Upper lobe of left lung (tissue), 6 donors: Measurements from ENCODE around the gene TSPEAR. TPM values are rescaled to one million over a fixed set of nuclear protein-coding genes. Genes with fewer than 3 reads are reported as not detected.

Experiments
- ATAC-seq, 2 donors: fragments of 200-7000 bp; cut with Tn5 transposase; one replicate each; pipeline ENCODE4 v1.9.1; 2022; ENCODE audit warnings: mild to moderate bottlenecking in 2 of 2, moderate library complexity in 2 of 2; ENCODE audit not compliant: low FRiP score in 2 of 2
- DNase-seq, 2 donors: peaks; one replicate each; pipeline ENCODE4 v3.0.0-alpha.2; 2019 to 2020
- H3K27ac ChIP-seq, 4 donors: fragments of 200-600 bp; sonication (generic); one replicate each; pipeline ENCODE4 v1.5.1; 2016 to 2019
- H3K27me3 ChIP-seq, 4 donors: fragments of 200-600 bp; sonication (generic); one replicate each; pipeline ENCODE4 v1.5.1; 2017 to 2019
- H3K36me3 ChIP-seq, 4 donors: fragments of 200-600 bp; sonication (generic); one replicate each; pipeline ENCODE4 v1.5.1; 2016 to 2019
- H3K4me1 ChIP-seq, 4 donors: fragments of 200-600 bp; sonication (generic); one replicate each; pipeline ENCODE4 v1.5.1; 2018 to 2019
- H3K4me3 ChIP-seq, 4 donors: fragments of 200-600 bp; sonication (generic); one replicate each; pipeline ENCODE4 v1.5.1; 2017 to 2019; ENCODE audit warnings: mild to moderate bottlenecking in 2 of 4, moderate library complexity in 1 of 4
- H3K9me3 ChIP-seq, 4 donors: fragments of 200-600 bp; sonication (generic); one replicate each; pipeline ENCODE4 v1.5.1; 2018 to 2019
- CTCF ChIP-seq, 6 experiments: fragments of 450-650 bp in 4 of 6; fragments of 200-600 bp in 2 of 6; sonication (generic) in 2 of 6; IDR thresholded peaks; one replicate each; pipeline ENCODE4 v1.5.1; 2016 to 2019; ENCODE audit warnings: antibody characterized with exemption in 6 of 6
- EP300 ChIP-seq, 4 donors: sonication (generic); formaldehyde crosslinking; IDR thresholded peaks; one replicate each; pipeline ENCODE4 v1.5.1; 2017; ENCODE audit warnings: antibody characterized with exemption in 4 of 4, control low read depth in 2 of 4
- POLR2A ChIP-seq, 4 donors: fragments of 450-650 bp; IDR thresholded peaks; one replicate each; pipeline ENCODE4 v1.5.1; 2016 to 2017; ENCODE audit warnings: antibody characterized with exemption in 4 of 4, mild to moderate bottlenecking in 2 of 4
- POLR2AphosphoS5 ChIP-seq, 2 donors: sonication (generic); formaldehyde crosslinking; IDR thresholded peaks; one replicate each; pipeline ENCODE4 v1.5.1; 2017; ENCODE audit warnings: antibody characterized with exemption in 2 of 2
- WGBS, 2 donors: methylation state at CpG; one replicate each; pipeline ENCODE4 v1.1.5; 2017 to 2018; 5-methylcytosine and 5-hydroxymethylcytosine counted together
- total RNA-seq, 6 donors: library from RNA; depleted of rRNA in 4 of 6; stranded (reverse); fragments of >200 nt in 4 of 6; gene quantifications; one replicate each; pipeline versions ENCODE4 v1.1.0 to v1.2.1, GENCODE V29; 2016 to 2021
- donor health status: DM: no; HTN: no; CAD: no; lungs with moderate emphysema.
- donor health status: DM: no; HTN: yes; CAD: no; lungs with severe emphysema.

TSPEAR gene
- total RNA-seq, 6 donors from 2014 or later: 0.14 to 0.17 TPM; not detected in 4

GRCh38 chr21:44706706-44707581 lies 4.4 kb downstream of the TSPEAR start:
- DNase-seq: peak in 1 of 2 donors; percentile 42

GRCh38 chr21:44706026-44706705 lies 5.2 kb downstream of the TSPEAR start:
- H3K4me1 ChIP-seq: peaks cover 0 to 33% (median 11%) of the 10 kb centered on the region in 4 donors
- H3K4me3 ChIP-seq: no peak overlapping the region
- H3K27ac ChIP-seq: no peak overlapping the region
- H3K9me3 ChIP-seq: peaks cover 0 to 7% (median 0%) of the 10 kb centered on the region in 4 donors
- 20 to 26% methylated on average over 20 to 50 of the region's 54 CpGs for WGBS, 2 donors
- ATAC-seq (no peak), DNase-seq (peak in 1 of 2 donors; percentile 58)
- no peaks in the 10 kb centered on the region for H3K36me3 ChIP-seq
- no peak for TF ChIP-seq CTCF (IDR thresholded peaks at IDR 0.05)
- no peak for TF ChIP-seq POLR2A (IDR thresholded peaks at IDR 0.05)
- no peak for TF ChIP-seq EP300 (IDR thresholded peaks at IDR 0.05)
- TF ChIP-seq POLR2AphosphoS5 (IDR thresholded peaks at IDR 0.05): no peak
- H3K27me3 ChIP-seq: peaks cover 0 to 53% (median 25%) of the 10 kb centered on the region in 4 donors

More at GRCh38 chr21:44706706-44707581, 4.4 kb downstream of the TSPEAR start:
- H3K4me3 ChIP-seq: no peak overlapping the region
- no peak overlapping the region for H3K27ac ChIP-seq
- 14 to 19% methylated on average over 6 to 39 of the region's 46 CpGs for WGBS, 2 donors
- no peaks in the 10 kb centered on the region for H3K36me3 ChIP-seq
- ATAC-seq: no peak
- peaks cover 0 to 41% (median 14%) of the 10 kb centered on the region in 4 donors for H3K4me1 ChIP-seq
- H3K9me3 ChIP-seq: peaks cover 0 to 7% (median 0%) of the 10 kb centered on the region in 4 donors
- H3K27me3 ChIP-seq: peaks cover 0 to 60% (median 29%) of the 10 kb centered on the region in 4 donors
- no peak for TF ChIP-seq CTCF (IDR thresholded peaks at IDR 0.05)
- no peak for TF ChIP-seq EP300 (IDR thresholded peaks at IDR 0.05)
- TF ChIP-seq POLR2A (IDR thresholded peaks at IDR 0.05): no peak
- TF ChIP-seq POLR2AphosphoS5 (IDR thresholded peaks at IDR 0.05): no peak

- TF ChIP-seq POLR2AphosphoS5 (IDR thresholded peaks at IDR 0.05): no peak
- no peak for TF ChIP-seq POLR2A (IDR thresholded peaks at IDR 0.05)
- no peak for TF ChIP-seq CTCF (IDR thresholded peaks at IDR 0.05)
- TF ChIP-seq EP300 (IDR thresholded peaks at IDR 0.05): no peak
- Histone ChIP-seq H3K9me3 (peaks cover 0 to 7% (median 0%) of the 10 kb centered on the region in 4 donors), H3K27ac (no peak overlapping the region), H3K27me3 (peaks cover 0 to 46% (median 19%) of the 10 kb centered on the region in 4 donors), H3K36me3 (no peaks in the 10 kb centered on the region), H3K4me3 (no peak overlapping the region), H3K4me1 (peaks cover 0 to 18% (median 4%) of the 10 kb centered on the region in 4 donors)
- 47% methylated on average over 13 of the region's 13 CpGs; no CpG with 5 or more reads in 1 of the 2 donors for WGBS, 2 donors
- DNase-seq: peak in 1 of 2 donors; percentile 59
- ATAC-seq: no peak
Observed at GRCh38 chr21:44704636-44705001, 6.8 kb downstream of the TSPEAR start.

- Histone ChIP-seq H3K4me1 (peaks cover 0 to 11% (median 0%) of the 10 kb centered on the region in 4 donors), H3K27ac (no peak overlapping the region), H3K4me3 (no peak overlapping the region), H3K36me3 (no peaks in the 10 kb centered on the region), H3K9me3 (peaks cover 0 to 7% (median 0%) of the 10 kb centered on the region in 4 donors), H3K27me3 (peaks cover 0 to 39% (median 18%) of the 10 kb centered on the region in 4 donors)
- TF ChIP-seq POLR2A (IDR thresholded peaks at IDR 0.05) (no peak), EP300 (IDR thresholded peaks at IDR 0.05) (no peak), POLR2AphosphoS5 (IDR thresholded peaks at IDR 0.05) (no peak), CTCF (IDR thresholded peaks at IDR 0.05) (no peak)
- ATAC-seq (no peak), DNase-seq (no peak)
- 26 to 62% methylated on average over 9 to 13 of the region's 13 CpGs for WGBS, 2 donors
Observed at GRCh38 chr21:44703731-44704635, 7.4 kb downstream of the TSPEAR start.
